H1 (cell line): ENCODE results near the gene DEFB118. TPM values are rescaled to one million over a fixed set of nuclear protein-coding genes. Genes with fewer than 3 reads are reported as not detected.

Experiments
- CTCF ChIA-PET: fragments of 300-600 bp; sonication (Branson Sonifier 250); formaldehyde crosslinking; loops from one replicate; lab custom pipeline; 2021; ENCODE audit not compliant: partially characterized antibody; lab: Charles Lee
- POLR2A ChIA-PET: fragments of 300-600 bp; sonication (Branson Sonifier 250); formaldehyde crosslinking; loops from one replicate; lab custom pipeline; 2021; ENCODE audit warnings: inconsistent platforms; ENCODE audit not compliant: partially characterized antibody; lab: Charles Lee
- DNase-seq, 2 experiments: peaks; one replicate each; pipeline versions ENCODE4 v3.0.0 to v3.0.0-alpha.2; 2010 to 2022; ENCODE audit warnings: low spot score in 2 of 2, low read depth in 1 of 2, mixed read lengths in 1 of 2
- FAIRE-seq: peaks from 2 replicates; lab custom pipeline; 2011; peaks lifted over from hg19 to GRCh38; lab: Jason Lieb, UNC
- H2AFZ ChIP-seq: 2 replicates; pipeline ENCODE4 v1.8.1; 2012; ENCODE audit warnings: low read length, inconsistent platforms
- H2AK5ac ChIP-seq: 2 replicates; pipeline ENCODE4 v1.6.1; 2013; ENCODE audit warnings: low read depth, low read length
- H2BK120ac ChIP-seq: replicated peaks from 2 replicates; pipeline ENCODE3; 2013; ENCODE audit warnings: low read depth, low read length, inconsistent platforms
- H2BK12ac ChIP-seq: 2 replicates; pipeline ENCODE4 v1.6.1; 2013; ENCODE audit warnings: low read depth, low read length
- H2BK15ac ChIP-seq: 2 replicates; pipeline ENCODE4 v1.6.1; 2013; ENCODE audit warnings: low read length
- H2BK20ac ChIP-seq: 2 replicates; pipeline ENCODE4 v1.6.1; 2013; ENCODE audit warnings: low read length
- H2BK5ac ChIP-seq: 2 replicates; pipeline ENCODE4 v1.6.1; 2013; ENCODE audit warnings: low read depth, low read length
- H3K14ac ChIP-seq: 2 replicates; pipeline ENCODE4 v1.6.1; 2013; ENCODE audit warnings: inconsistent platforms; ENCODE audit not compliant: insufficient read length
- H3K18ac ChIP-seq: 2 replicates; pipeline ENCODE4 v1.6.1; 2013; ENCODE audit warnings: low read length; ENCODE audit errors: extremely low read depth
- H3K23ac ChIP-seq: 2 replicates; pipeline ENCODE4 v1.6.1; 2013; ENCODE audit warnings: inconsistent platforms; ENCODE audit not compliant: insufficient read length
- H3K23me2 ChIP-seq: 2 replicates; pipeline ENCODE4 v1.6.1; 2013; ENCODE audit warnings: low read depth, low read length
- H3K27ac ChIP-seq: 2 replicates; pipeline ENCODE4 v1.6.1; 2011; ENCODE audit warnings: low read depth, low read length, inconsistent platforms
- H3K27me3 ChIP-seq, 4 experiments: replicated peaks in 1 of 4; 1 replicate in 1 of 4; 2 replicates in 3 of 4; pipeline versions ENCODE4 v1.6.1 to v1.8.1; 2011 to 2013; ENCODE audit warnings: low read length in 3 of 4, mild to moderate bottlenecking in 3 of 4, inconsistent platforms in 2 of 4, mixed read lengths in 2 of 4, moderate library complexity in 1 of 4; ENCODE audit not compliant: control insufficient read depth in 3 of 4, insufficient read depth in 3 of 4; ENCODE audit errors: extremely low read depth in 1 of 4
- H3K36me3 ChIP-seq, 4 experiments: 2 replicates each; pipeline versions ENCODE4 v1.6.1 to v1.8.1; 2011 to 2013; ENCODE audit warnings: mild to moderate bottlenecking in 4 of 4, low read length in 3 of 4, moderate library complexity in 2 of 4, control low read depth in 1 of 4, inconsistent platforms in 1 of 4; ENCODE audit not compliant: insufficient read depth in 4 of 4, control insufficient read depth in 2 of 4
- H3K4ac ChIP-seq: replicated peaks from 2 replicates; pipeline ENCODE3; 2013; ENCODE audit warnings: low read length, low read depth, mixed read lengths, inconsistent platforms; ENCODE audit not compliant: insufficient read length
- H3K4me1 ChIP-seq, 4 experiments: replicated peaks in 1 of 4; 1 replicate in 1 of 4; 2 replicates in 3 of 4; pipeline versions ENCODE4 v1.6.1 to v1.8.1; 2011 to 2013; ENCODE audit warnings: low read length in 3 of 4, inconsistent platforms in 2 of 4, mixed read lengths in 1 of 4; ENCODE audit not compliant: insufficient read depth in 4 of 4, control insufficient read depth in 3 of 4
- H3K4me2 ChIP-seq, 2 experiments: 2 replicates each; pipeline versions ENCODE4 v1.6.1 to v1.8.1; 2011 to 2013; ENCODE audit warnings: low read depth in 2 of 2, low read length in 2 of 2, control low read depth in 1 of 2, inconsistent platforms in 1 of 2, mild to moderate bottlenecking in 1 of 2; ENCODE audit not compliant: insufficient read depth in 1 of 2
- H3K4me3 ChIP-seq, 4 experiments: fragments of 200-600, 300-600 bp in 1 of 4; sonication (generic), shearing (Covaris generic), sonication (Bioruptor Twin) in 1 of 4; 2 replicates each; pipeline versions ENCODE4 v1.5.1 to v1.8.1; 2011 to 2016; ENCODE audit warnings: low read length in 4 of 4, low read depth in 3 of 4, control low read depth in 2 of 4, inconsistent platforms in 2 of 4, mild to moderate bottlenecking in 2 of 4, mixed read lengths in 1 of 4, moderate library complexity in 1 of 4; ENCODE audit not compliant: insufficient read depth in 2 of 4; ENCODE audit errors: extremely low read depth in 1 of 4
- H3K56ac ChIP-seq: replicated peaks from 2 replicates; pipeline ENCODE3; 2013; ENCODE audit warnings: low read depth, mild to moderate bottlenecking, mixed read lengths, low read length, inconsistent platforms; ENCODE audit not compliant: insufficient read length
- H3K79me1 ChIP-seq: 2 replicates; pipeline ENCODE4 v1.6.1; 2013; ENCODE audit warnings: low read depth, low read length, control low read depth
- H3K79me2 ChIP-seq, 2 experiments: 2 replicates each; pipeline versions ENCODE4 v1.6.1 to v1.8.1; 2012 to 2013; ENCODE audit warnings: low read length in 2 of 2, mild to moderate bottlenecking in 2 of 2, inconsistent platforms in 1 of 2; ENCODE audit not compliant: insufficient read depth in 2 of 2, control insufficient read depth in 1 of 2
- H3K9ac ChIP-seq, 4 experiments: replicated peaks in 1 of 4; 1 replicate in 1 of 4; 2 replicates in 3 of 4; pipeline versions ENCODE4 v1.6.1 to v1.8.1; 2011 to 2013; ENCODE audit warnings: low read depth in 3 of 4, low read length in 3 of 4, control low read depth in 2 of 4, mild to moderate bottlenecking in 2 of 4, moderate library complexity in 2 of 4, inconsistent platforms in 1 of 4; ENCODE audit errors: extremely low read depth in 1 of 4
- H3K9me3 ChIP-seq, 2 experiments: 2 replicates each; pipeline versions ENCODE4 v1.6.1 to v1.8.1; 2012 to 2013; ENCODE audit warnings: mild to moderate bottlenecking in 2 of 2, moderate library complexity in 2 of 2, control low read depth in 1 of 2, inconsistent platforms in 1 of 2, low read depth in 1 of 2, low read length in 1 of 2, mixed read lengths in 1 of 2; ENCODE audit not compliant: insufficient read depth in 2 of 2
- H4K20me1 ChIP-seq, 2 experiments: replicated peaks in 1 of 2; 2 replicates each; pipeline versions ENCODE3 to v1.8.1; 2011 to 2013; ENCODE audit warnings: inconsistent platforms in 2 of 2, low read length in 2 of 2, mild to moderate bottlenecking in 1 of 2; ENCODE audit not compliant: insufficient read depth in 2 of 2, control insufficient read depth in 1 of 2
- H4K5ac ChIP-seq: 2 replicates; pipeline ENCODE4 v1.6.1; 2013; ENCODE audit warnings: low read length, low read depth, mixed read lengths, inconsistent platforms; ENCODE audit not compliant: insufficient read length
- H4K8ac ChIP-seq: 2 replicates; pipeline ENCODE4 v1.8.0; 2013; ENCODE audit warnings: mild to moderate bottlenecking, moderate library complexity, low read length, inconsistent platforms; ENCODE audit not compliant: insufficient read depth; ENCODE audit errors: extremely low read depth
- H4K91ac ChIP-seq: replicated peaks from 2 replicates; pipeline ENCODE3; 2013; ENCODE audit warnings: low read length, mixed read lengths, inconsistent platforms; ENCODE audit not compliant: insufficient read length
- ASH2L ChIP-seq: fragments of 200-600, 300-600 bp; sonication (generic); IDR thresholded peaks from one replicate; pipeline ENCODE4 v1.7.1; 2017; ENCODE audit warnings: low read length
- CBX8 ChIP-seq: fragments of 300-800, 300-1000 bp; sonication (generic); IDR thresholded peaks from 2 replicates; pipeline ENCODE4 v1.7.1; 2016; ENCODE audit warnings: low read depth, low read length, borderline replicate concordance
- CREB1 ChIP-seq: IDR thresholded peaks from 2 replicates; pipeline ENCODE4 v1.6.1; 2012; ENCODE audit warnings: inconsistent platforms
- EP300 ChIP-seq, 2 experiments: IDR thresholded peaks; 1 replicate in 1 of 2; 2 replicates in 1 of 2; pipeline ENCODE4 v1.6.1; 2011 to 2012; ENCODE audit warnings: low read depth in 2 of 2, low read length in 2 of 2, mild to moderate bottlenecking in 2 of 2, borderline replicate concordance in 1 of 2, inconsistent platforms in 1 of 2, moderate library complexity in 1 of 2
- JUND ChIP-seq: IDR thresholded peaks from 2 replicates; pipeline ENCODE4 v1.6.1; 2011; ENCODE audit warnings: mild to moderate bottlenecking, improper control_type of control experiment, low read length
- KDM4A ChIP-seq: IDR thresholded peaks from one replicate; pipeline ENCODE4 v1.7.1; 2012; ENCODE audit warnings: low read depth, mild to moderate bottlenecking, moderate library complexity, low read length, inconsistent platforms; ENCODE audit not compliant: severe bottlenecking
- MAX ChIP-seq: IDR thresholded peaks from 2 replicates; pipeline ENCODE4 v1.6.1; 2012; ENCODE audit warnings: inconsistent platforms
- PHF8 ChIP-seq: fragments of 200-600 bp; sonication (generic); conservative IDR thresholded peaks from 2 replicates; pipeline ENCODE4 v1.7.1; 2012; ENCODE audit warnings: low read depth, mild to moderate bottlenecking, inconsistent platforms, low read length, moderate library complexity
- POLR2A ChIP-seq, 2 experiments: IDR thresholded peaks; 1 replicate in 1 of 2; 2 replicates in 1 of 2; pipeline ENCODE4 v1.6.1; 2011; ENCODE audit warnings: low read depth in 2 of 2, low read length in 2 of 2, mild to moderate bottlenecking in 2 of 2; ENCODE audit errors: control extremely low read depth in 1 of 2
- POLR2AphosphoS5 ChIP-seq: IDR thresholded peaks from 2 replicates; pipeline ENCODE4 v1.6.1; 2011; ENCODE audit warnings: low read depth, low read length
- RNF2 ChIP-seq: fragments of 200-900, 300-1000 bp; sonication (generic); IDR thresholded peaks from 2 replicates; pipeline ENCODE4 v1.7.1; 2016; ENCODE audit warnings: borderline replicate concordance, low read depth, mild to moderate bottlenecking, antibody characterized with exemption, low read length; ENCODE audit not compliant: poor library complexity, severe bottlenecking; ENCODE audit errors: missing control alignments
- RXRA ChIP-seq: IDR thresholded peaks from 2 replicates; pipeline ENCODE4 v1.6.1; 2011; ENCODE audit warnings: low read depth, mild to moderate bottlenecking, low read length, moderate library complexity; ENCODE audit not compliant: insufficient read depth
- SIRT6 ChIP-seq: IDR thresholded peaks from one replicate; pipeline ENCODE4 v1.7.1; 2012; ENCODE audit warnings: low read length, inconsistent platforms
- SIX5 ChIP-seq: IDR thresholded peaks from 2 replicates; pipeline ENCODE4 v1.6.1; 2011; ENCODE audit warnings: mild to moderate bottlenecking, low read depth, low read length
- TAF1 ChIP-seq: IDR thresholded peaks from 2 replicates; pipeline ENCODE4 v1.6.1; 2011; ENCODE audit warnings: mild to moderate bottlenecking, low read depth, low read length
- WGBS, 2 experiments: shearing (Covaris generic) in 1 of 2; methylation state at CpG; one replicate each; pipeline versions ENCODE4 v1.1.6 to v1.1.7; 2013 to 2015; ENCODE audit warnings: low lambda C conversion rate in 2 of 2, mixed read lengths in 2 of 2, inconsistent platforms in 1 of 2, low coverage in 1 of 2, missing lambda C conversion rate in 1 of 2; ENCODE audit not compliant: insufficient replicate concordance in 2 of 2, insufficient coverage in 1 of 2, insufficient read length in 1 of 2; ENCODE audit errors: extremely low coverage in 1 of 2, missing lambda C conversion rate in 1 of 2; 5-methylcytosine and 5-hydroxymethylcytosine counted together
- polyA plus RNA-seq, 7 experiments: library from polyadenylated mRNA; depleted of rRNA in 3 of 7; stranded (reverse) in 5 of 7; unstranded in 2 of 7; fragments of >200 nt in 5 of 7; fragments of 200-250 nt in 2 of 7; gene quantifications; 1 replicate in 5 of 7; 2 replicates in 1 of 7; 4 replicates in 1 of 7; pipeline versions ENCODE4 v1.2.1 to v1.2.3, GENCODE V29; 2011 to 2013; ENCODE audit warnings: missing spikeins in 2 of 7, mixed read lengths in 2 of 7
- total RNA-seq: library from RNA; stranded (reverse); fragmentation: NEBNext Ultra II Directional; extraction: Animal tissue kit (Norgen Biotek cat#: 25700); gene quantifications from 2 replicates; pipeline ENCODE4 v1.2.1, GENCODE V29; 2021

DEFB118 gene
- total and polyA plus RNA-seq, 2 of the 8 experiments (the other 6 are each of a cell fraction or from before 2014, with no cell fraction given), result not detected

DNA sequence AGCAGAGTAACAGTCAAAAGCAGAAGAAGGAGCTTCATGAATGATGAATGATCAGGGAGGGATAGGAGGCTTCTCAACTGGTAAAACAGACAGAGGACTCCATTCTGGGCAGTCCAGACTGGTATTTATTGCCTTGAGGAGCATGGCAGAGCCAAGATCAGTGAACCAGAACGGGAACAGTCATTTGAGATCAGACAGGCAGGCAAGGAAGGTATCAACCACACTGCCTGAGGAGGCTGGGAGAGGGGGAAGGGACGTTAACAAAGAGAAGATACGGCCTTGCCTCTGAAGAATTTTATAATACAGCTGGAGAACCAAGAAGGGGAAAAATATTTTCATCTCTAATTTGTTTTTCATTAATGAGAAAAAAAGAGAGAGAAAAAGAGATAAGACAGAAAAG lies 37.7 kb downstream of the DEFB118 start, which contains the start of gene DEFB121:
Gene DEFB121 (minus strand): TSS at position 101 of the 400 bp plus-strand sequence. CDS start 63 bp downstream, at position 38.
- H3K36me3 ChIP-seq, result no peaks in the 10 kb centered on the region; a peak in 1 of 8 replicates
- H3K4me3 ChIP-seq, result no peak within 1 kb of the TSS
- H3K79me2 ChIP-seq, result no peaks in the 10 kb centered on the region
- no peak within 1 kb of the TSS for H2AK5ac ChIP-seq
- H3K27me3 ChIP-seq, result no peaks in the 10 kb centered on the region
- H3K9ac ChIP-seq, result no peak within 1 kb of the TSS
- DNase-seq (no peak), FAIRE-seq (no peak)
- no peak within 1 kb of the TSS for H4K8ac ChIP-seq
- H4K91ac ChIP-seq, result no peak within 1 kb of the TSS
- H4K5ac ChIP-seq, result no peak within 1 kb of the TSS
- H3K18ac ChIP-seq, result no peak within 1 kb of the TSS
- 50% methylated on average over 3 of the region's 3 CpGs; no CpG with 5 or more reads in 1 of the 2 experiments for WGBS, 2 experiments
- H3K79me1 ChIP-seq, result no peaks in the 10 kb centered on the region
- ChIA-PET POLR2A (no interaction called here), CTCF (no interaction called here)
- peaks cover 81 to 91% of the 10 kb centered on the region in 2 experiments for H3K9me3 ChIP-seq
- H3K4ac ChIP-seq, result no peak within 1 kb of the TSS
- H3K27ac ChIP-seq, result no peak within 1 kb of the TSS
- no peak within 1 kb of the TSS for H2BK15ac ChIP-seq
- H3K56ac ChIP-seq, result no peak within 1 kb of the TSS
- no peak within 1 kb of the TSS for H2BK5ac ChIP-seq
- H3K14ac ChIP-seq, result no peak within 1 kb of the TSS
- no peak within 1 kb of the TSS for H2BK12ac ChIP-seq
- no peak within 1 kb of the TSS for H2AFZ ChIP-seq
- H3K4me2 ChIP-seq, result no peak within 1 kb of the TSS
- H3K23me2 ChIP-seq, result no peaks in the 10 kb centered on the region
- H3K23ac ChIP-seq, result no peak within 1 kb of the TSS
- H4K20me1 ChIP-seq, result no peaks in the 10 kb centered on the region
- no peak within 1 kb of the TSS for H2BK20ac ChIP-seq
- H3K4me1 ChIP-seq, result no peaks in the 10 kb centered on the region
- H2BK120ac ChIP-seq, result no peak within 1 kb of the TSS
- TF ChIP-seq EP300 (IDR thresholded peaks at IDR 0.05; ENCODE audit: borderline replicate concordance in 1 of 2, low read depth in 2 of 2, low read length in 2 of 2) (no peak), TAF1 (no peak), SIRT6 (no peak), SIX5 (no peak), PHF8 (no peak), POLR2A (IDR thresholded peaks at IDR 0.05; ENCODE audit: control extremely low read depth in 1 of 2, low read depth in 2 of 2, low read length in 2 of 2) (no peak), CREB1 (no peak), RXRA (no peak), JUND (no peak), POLR2AphosphoS5 (no peak), KDM4A (no peak), CBX8 (no peak), MAX (no peak), ASH2L (no peak), RNF2 (no peak)
